DND-41 (cell line): ENCODE data around the gene USP10.

Source experiments
- ATAC-seq: fragments of 200-7000 bp; cut with Tn5 transposase; 3 replicates; pipeline ENCODE4 v1.9.1; 2021; ENCODE audit warnings: low read depth; ENCODE audit not compliant: insufficient read depth
- DNase-seq: peaks from one replicate; pipeline ENCODE4 v3.0.0-alpha.2; 2020
- H2AFZ ChIP-seq: 2 replicates; pipeline ENCODE4 v1.6.0; 2012; ENCODE audit warnings: low read depth, low read length
- H3K27ac ChIP-seq: 2 replicates; pipeline ENCODE4 v1.5.1; 2012; ENCODE audit warnings: low read length, inconsistent platforms
- H3K27me3 ChIP-seq: fragments of 200-600 bp; sonication (generic); 2 replicates; pipeline ENCODE4 v1.6.0; 2012; ENCODE audit warnings: low read length, mild to moderate bottlenecking, inconsistent platforms; ENCODE audit not compliant: insufficient read depth, poor library complexity
- H3K36me3 ChIP-seq: 2 replicates; pipeline ENCODE4 v1.5.1; 2012; ENCODE audit warnings: low read length, inconsistent platforms; ENCODE audit not compliant: insufficient read depth
- H3K4me1 ChIP-seq: 2 replicates; pipeline ENCODE4 v1.5.1; 2012; ENCODE audit warnings: mild to moderate bottlenecking, low read length; ENCODE audit not compliant: insufficient read depth
- H3K4me2 ChIP-seq: 2 replicates; pipeline ENCODE4 v1.6.0; 2012; ENCODE audit warnings: mild to moderate bottlenecking, moderate library complexity, low read length, inconsistent platforms; ENCODE audit not compliant: insufficient read depth
- H3K4me3 ChIP-seq, 2 experiments: fragments of 200-600 bp in 1 of 2; shearing (Covaris generic) in 1 of 2; 2 replicates each; pipeline ENCODE4 v1.5.1; 2012 to 2016; ENCODE audit warnings: inconsistent platforms in 2 of 2, low read length in 2 of 2, mild to moderate bottlenecking in 2 of 2, low read depth in 1 of 2, moderate library complexity in 1 of 2
- H3K79me2 ChIP-seq: 2 replicates; pipeline ENCODE4 v1.6.0; 2012; ENCODE audit warnings: low read length, inconsistent platforms; ENCODE audit not compliant: insufficient read depth
- H3K9ac ChIP-seq: 2 replicates; pipeline ENCODE4 v1.6.0; 2012; ENCODE audit warnings: low read depth, mild to moderate bottlenecking, inconsistent platforms, low read length, moderate library complexity
- H3K9me3 ChIP-seq: 2 replicates; pipeline ENCODE4 v1.5.1; 2012; ENCODE audit warnings: low read length, moderate library complexity, mild to moderate bottlenecking, inconsistent platforms; ENCODE audit not compliant: insufficient read depth, severe bottlenecking
- H4K20me1 ChIP-seq: 2 replicates; pipeline ENCODE4 v1.6.0; 2012; ENCODE audit warnings: low read length; ENCODE audit not compliant: insufficient read depth
- CTCF ChIP-seq: IDR thresholded peaks from 2 replicates; pipeline ENCODE4 v1.5.1; 2012; ENCODE audit warnings: borderline replicate concordance, low read length, moderate library complexity, mild to moderate bottlenecking; ENCODE audit not compliant: poor library complexity, severe bottlenecking; ENCODE audit errors: extremely low read depth
- EZH2 ChIP-seq: IDR thresholded peaks from 3 replicates; pipeline ENCODE4 v1.6.1; 2012; ENCODE audit warnings: borderline replicate concordance, low read depth, mild to moderate bottlenecking, moderate library complexity, low read length, inconsistent platforms; ENCODE audit not compliant: severe bottlenecking

Gene USP10

GRCh38 chr16:84775262-84775810, 75.5 kb downstream of the USP10 start:
- Histone ChIP-seq H3K4me2 (no peak overlapping the region), H3K27ac (no peak overlapping the region), H3K27me3 (no peaks in the 10 kb centered on the region), H3K36me3 (peaks cover 89% of the 10 kb centered on the region), H3K4me3 (no peak overlapping the region), H3K9me3 (no peaks in the 10 kb centered on the region), H2AFZ (no peak overlapping the region), H3K4me1 (no peaks in the 10 kb centered on the region), H3K79me2 (no peaks in the 10 kb centered on the region), H4K20me1 (peaks cover 9% of the 10 kb centered on the region; the same call in 1 of the 2 replicates), H3K9ac (no peak overlapping the region)
- ATAC-seq (no peak), DNase-seq (no peak)
- no peak for TF ChIP-seq EZH2
- no peak for TF ChIP-seq CTCF

GRCh38 chr16:84777435-84777834, 77.6 kb downstream of the USP10 start:
- Histone ChIP-seq H3K4me2 (no peak overlapping the region), H3K27me3 (no peaks in the 10 kb centered on the region), H2AFZ (no peak overlapping the region), H3K36me3 (peaks cover 73% of the 10 kb centered on the region), H3K4me1 (no peaks in the 10 kb centered on the region), H3K79me2 (no peaks in the 10 kb centered on the region), H3K27ac (no peak overlapping the region), H3K9ac (no peak overlapping the region), H4K20me1 (peaks cover 5% of the 10 kb centered on the region; the same call in 1 of the 2 replicates), H3K4me3 (no peak overlapping the region), H3K9me3 (no peaks in the 10 kb centered on the region)
- ATAC-seq (no peak), DNase-seq (no peak)
- TF ChIP-seq CTCF (no peak), EZH2 (no peak)

- Histone ChIP-seq H3K9me3 (no peaks in the 10 kb centered on the region), H3K4me2 (no peak overlapping the region), H3K27ac (no peak overlapping the region), H3K4me3 (no peak overlapping the region), H2AFZ (no peak overlapping the region), H3K36me3 (peaks cover 60% of the 10 kb centered on the region), H3K27me3 (no peaks in the 10 kb centered on the region), H3K4me1 (no peaks in the 10 kb centered on the region), H3K9ac (no peak overlapping the region), H3K79me2 (no peaks in the 10 kb centered on the region), H4K20me1 (peaks cover 3% of the 10 kb centered on the region; the same call in 1 of the 2 replicates)
- no peak for ATAC-seq
- DNase-seq, result no peak
- no peak for TF ChIP-seq EZH2
- no peak for TF ChIP-seq CTCF
These were observed 78.9 kb downstream of the USP10 start for GRCh38 chr16:84778720-84779119.
